GM21367 (cell line): ENCODE data around the gene ARID3A.

Source experiments
- ATAC-seq: cut with Tn5 transposase; IDR thresholded peaks from one replicate; pipeline ENCODE4 v1.9.1; 2021; ENCODE audit not compliant: unreplicated experiment

ARID3A gene

DNA sequence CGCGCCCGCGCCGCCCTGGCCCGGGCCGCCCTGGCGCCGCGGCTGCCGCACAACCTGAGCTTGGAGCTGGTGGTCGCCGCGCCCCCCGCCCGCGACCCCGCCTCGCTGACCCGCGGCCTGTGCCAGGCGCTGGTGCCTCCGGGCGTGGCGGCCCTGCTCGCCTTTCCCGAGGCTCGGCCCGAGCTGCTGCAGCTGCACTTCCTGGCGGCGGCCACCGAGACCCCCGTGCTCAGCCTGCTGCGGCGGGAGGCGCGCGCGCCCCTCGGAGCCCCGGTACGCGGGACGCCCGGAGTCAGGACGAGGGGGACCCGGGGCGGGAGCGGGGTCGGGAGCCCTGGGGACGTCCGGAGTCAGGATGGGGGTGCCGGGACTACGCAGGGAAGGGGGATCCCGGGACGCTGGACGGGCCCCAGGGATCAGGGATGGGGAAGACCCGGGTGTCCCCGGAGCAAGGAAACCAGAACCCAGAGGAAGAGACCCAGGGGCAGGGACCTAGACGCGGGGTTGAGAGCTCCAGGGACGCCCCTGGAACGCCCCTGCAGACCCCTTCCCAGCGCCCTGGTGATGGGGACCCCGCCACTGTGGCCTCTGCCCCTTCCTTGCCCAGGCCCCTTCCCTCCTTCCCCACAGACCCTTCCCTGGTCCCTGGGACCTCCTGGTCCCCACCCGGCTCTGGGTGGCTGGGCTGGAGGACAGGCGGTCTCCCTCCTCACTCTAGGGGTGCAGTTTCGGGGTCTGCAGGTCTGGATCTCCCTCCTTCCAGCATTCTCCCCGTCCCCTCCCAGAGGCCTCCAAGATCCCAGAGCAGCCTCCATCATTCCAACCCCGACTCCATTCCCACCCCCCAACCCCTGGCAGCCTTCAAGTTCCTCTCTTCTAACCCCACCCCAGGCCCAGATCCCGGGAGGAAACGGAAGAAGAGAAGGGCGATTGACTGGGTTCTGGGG is 75.0 kb downstream of the ARID3A start:
- no peak for ATAC-seq

DNA sequence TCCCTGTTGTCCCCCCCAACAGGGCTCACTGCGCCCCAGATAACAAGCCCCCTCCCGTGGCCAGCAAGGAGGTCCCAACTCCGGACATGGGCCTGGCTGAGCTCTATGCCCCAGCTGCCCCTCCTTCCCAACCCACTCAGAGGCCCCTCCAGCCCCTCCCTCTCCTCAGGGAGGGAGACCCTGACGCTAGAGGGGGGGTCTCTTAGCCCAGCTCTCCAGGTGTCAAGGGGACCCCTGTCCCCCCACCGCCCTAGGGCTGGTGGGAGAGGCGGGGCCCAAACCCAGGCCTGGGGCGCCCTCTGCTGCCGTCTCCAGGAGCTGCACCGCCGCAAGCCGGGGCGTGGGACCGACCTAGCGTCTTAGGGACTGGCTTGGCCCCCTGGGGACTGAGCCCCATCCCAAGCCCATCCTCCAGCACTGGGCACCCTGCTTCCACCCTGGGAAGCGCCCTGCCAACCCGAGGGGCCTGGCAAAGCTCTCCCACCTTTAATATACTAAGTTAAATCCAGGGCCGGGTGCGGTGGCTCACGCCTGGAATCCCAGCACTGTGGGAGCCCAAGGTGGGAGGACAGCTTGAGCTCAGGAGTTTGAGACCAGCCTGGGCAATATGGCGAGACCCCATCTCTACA is 75.8 kb downstream of the ARID3A start:
- no peak for ATAC-seq

- ATAC-seq = no peak
These were observed 76.8 kb downstream of the ARID3A start for GRCh38 chr19:1002600-1002999.

DNA sequence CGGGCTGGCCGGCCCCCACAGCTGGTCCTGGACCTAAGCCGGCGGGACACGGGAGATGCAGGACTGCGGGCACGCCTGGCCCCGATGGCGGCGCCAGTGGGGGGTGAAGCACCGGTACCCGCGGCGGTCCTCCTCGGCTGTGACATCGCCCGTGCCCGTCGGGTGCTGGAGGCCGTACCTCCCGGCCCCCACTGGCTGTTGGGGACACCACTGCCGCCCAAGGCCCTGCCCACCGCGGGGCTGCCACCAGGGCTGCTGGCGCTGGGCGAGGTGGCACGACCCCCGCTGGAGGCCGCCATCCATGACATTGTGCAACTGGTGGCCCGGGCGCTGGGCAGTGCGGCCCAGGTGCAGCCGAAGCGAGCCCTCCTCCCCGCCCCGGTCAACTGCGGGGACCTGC is 77.4 kb downstream of the ARID3A start:
- no peak for ATAC-seq

DNA sequence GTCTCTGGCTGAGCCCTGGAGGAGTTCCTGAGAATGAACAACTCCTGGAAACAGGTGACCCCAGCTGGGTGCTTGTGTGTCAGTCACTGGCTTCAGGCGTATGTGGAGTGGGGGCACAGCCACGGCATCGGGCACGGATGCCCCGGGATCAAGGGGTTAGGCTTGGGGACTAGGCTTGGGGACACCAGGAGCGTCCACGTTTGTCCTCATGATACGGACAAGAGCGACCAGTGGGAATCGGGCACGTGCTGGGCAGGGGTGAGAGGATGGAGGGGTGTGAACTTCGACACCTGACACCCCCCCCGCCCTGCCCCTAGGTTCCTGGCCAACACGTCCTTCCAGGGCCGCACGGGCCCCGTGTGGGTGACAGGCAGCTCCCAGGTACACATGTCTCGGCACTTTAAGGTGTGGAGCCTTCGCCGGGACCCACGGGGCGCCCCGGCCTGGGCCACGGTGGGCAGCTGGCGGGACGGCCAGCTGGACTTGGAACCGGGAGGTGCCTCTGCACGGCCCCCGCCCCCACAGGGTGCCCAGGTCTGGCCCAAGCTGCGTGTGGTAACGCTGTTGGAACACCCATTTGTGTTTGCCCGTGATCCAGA is 78.5 kb downstream of the ARID3A start:
- ATAC-seq = no peak

- no peak for ATAC-seq
These were observed 79.2 kb downstream of the ARID3A start for GRCh38 chr19:1004803-1005664.

GRCh38 chr19:1006711-1007398 is 81.0 kb downstream of the ARID3A start:
- ATAC-seq = no peak

DNA sequence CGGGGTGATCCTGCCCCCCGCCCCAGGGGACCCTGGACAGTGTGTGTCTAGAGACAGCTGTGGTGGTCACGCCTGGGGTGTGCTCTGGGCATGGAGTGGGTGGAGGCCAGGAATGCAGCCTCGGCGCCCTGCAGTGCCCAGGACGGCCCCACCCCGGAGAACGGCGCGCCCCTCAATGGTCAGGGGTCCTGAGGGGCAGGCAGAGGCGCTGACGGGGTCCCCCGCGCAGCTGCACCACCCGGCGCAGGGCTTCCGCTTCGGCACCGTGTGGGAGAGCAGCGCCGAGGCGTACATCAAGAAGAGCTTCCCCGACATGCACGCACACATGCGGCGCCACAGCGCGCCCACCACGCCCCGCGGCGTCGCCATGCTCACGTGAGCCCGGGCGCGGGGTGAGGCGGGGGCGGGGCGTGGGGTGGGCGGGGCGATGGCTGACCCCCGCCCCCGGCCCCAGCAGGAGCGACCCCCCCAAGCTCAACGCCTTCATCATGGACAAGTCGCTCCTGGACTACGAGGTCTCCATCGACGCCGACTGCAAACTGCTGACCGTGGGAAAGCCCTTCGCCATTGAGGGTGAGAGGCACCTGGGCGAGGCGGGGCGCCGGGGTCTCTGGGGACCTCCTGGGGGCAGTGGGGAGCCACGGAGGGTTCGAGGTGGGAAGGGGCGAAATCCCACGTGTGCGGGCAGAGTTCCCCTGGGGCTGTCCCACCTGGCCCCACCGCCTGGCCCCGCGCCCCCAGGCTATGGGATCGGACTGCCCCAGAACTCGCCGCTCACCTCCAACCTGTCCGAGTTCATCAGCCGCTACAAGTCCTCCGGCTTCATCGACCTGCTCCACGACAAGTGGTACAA is 81.8 kb downstream of the ARID3A start:
- no peak for ATAC-seq

- no peak for ATAC-seq
These were observed 82.6 kb downstream of the ARID3A start for GRCh38 chr19:1008268-1009040.

DNA sequence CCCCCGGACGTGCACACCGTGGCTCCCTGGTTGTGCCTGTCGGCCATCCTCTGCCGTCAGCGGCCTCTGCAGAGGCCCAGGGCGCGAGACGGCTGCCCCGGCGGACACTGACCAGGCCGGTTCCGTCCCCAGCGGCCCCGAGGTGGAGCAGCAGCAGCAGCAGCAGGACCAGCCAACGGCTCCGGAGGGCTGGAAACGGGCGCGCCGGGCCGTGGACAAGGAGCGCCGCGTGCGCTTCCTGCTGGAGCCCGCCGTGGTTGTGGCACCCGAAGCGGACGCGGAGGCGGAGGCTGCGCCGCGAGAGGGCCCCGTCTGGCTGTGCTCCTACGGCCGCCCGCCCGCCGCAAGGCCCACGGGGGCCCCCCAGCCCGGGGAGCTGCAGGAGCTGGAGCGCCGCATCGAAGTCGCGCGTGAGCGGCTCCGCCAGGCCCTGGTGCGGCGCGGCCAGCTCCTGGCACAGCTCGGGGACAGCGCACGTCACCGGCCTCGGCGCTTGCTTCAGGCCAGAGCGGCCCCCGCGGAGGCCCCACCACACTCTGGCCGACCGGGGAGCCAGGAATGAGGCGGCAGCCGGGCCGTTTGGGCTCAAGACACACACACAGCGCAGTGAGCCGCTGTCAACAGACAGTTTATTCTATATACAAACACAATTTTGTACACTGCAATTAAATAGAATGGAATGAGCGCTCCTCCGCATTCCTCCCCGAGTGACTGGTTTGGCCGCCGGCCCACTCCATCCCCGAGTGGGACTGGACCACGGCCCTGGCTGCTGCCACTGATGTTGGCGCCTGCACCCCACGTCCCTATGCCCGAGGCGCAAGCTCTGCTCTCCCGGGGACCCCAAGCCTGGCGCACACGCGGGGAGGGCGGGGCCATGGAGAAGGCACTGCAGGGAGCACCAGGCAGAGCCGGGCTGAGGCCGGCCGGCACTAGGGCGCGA is 83.5 kb downstream of the ARID3A start:
- no peak for ATAC-seq

GRCh38 chr19:1009981-1010538 is 84.2 kb downstream of the ARID3A start:
- ATAC-seq = no peak

GRCh38 chr19:1010586-1011510 is 85.0 kb downstream of the ARID3A start:
- no peak for ATAC-seq

- no peak for ATAC-seq
These were observed 86.0 kb downstream of the ARID3A start for GRCh38 chr19:1011831-1012333.

- ATAC-seq = no peak
These were observed 86.5 kb downstream of the ARID3A start for GRCh38 chr19:1012334-1012733.

GRCh38 chr19:1013218-1013617 is 87.4 kb downstream of the ARID3A start:
- no peak for ATAC-seq
